H9 (cell line): Measurements from ENCODE around the gene ASB16. TPM values are rescaled to one million over a fixed set of nuclear protein-coding genes. Genes with fewer than 3 reads are reported as not detected.

Source experiments
- DNase-seq: peaks from one replicate; pipeline ENCODE4 v3.0.0-alpha.2; 2017
- H2AFZ ChIP-seq: one replicate; pipeline ENCODE4 v1.6.1; 2013; ENCODE audit warnings: mild to moderate bottlenecking, low read length, control low read depth, moderate library complexity
- H2AK5ac ChIP-seq: 2 replicates; pipeline ENCODE4 v1.6.1; 2013; ENCODE audit warnings: low read length, control low read depth, mixed read lengths; ENCODE audit not compliant: insufficient read length
- H2BK120ac ChIP-seq: one replicate; pipeline ENCODE4 v1.6.1; 2013; ENCODE audit warnings: low read depth, mild to moderate bottlenecking, low read length, control low read depth, inconsistent platforms; ENCODE audit not compliant: poor library complexity, severe bottlenecking
- H2BK12ac ChIP-seq: 2 replicates; pipeline ENCODE4 v1.6.1; 2013; ENCODE audit warnings: low read length, control low read depth, mixed read lengths, low read depth; ENCODE audit not compliant: insufficient read length
- H2BK15ac ChIP-seq: 2 replicates; pipeline ENCODE4 v1.6.1; 2013; ENCODE audit warnings: low read depth, low read length, control low read depth
- H2BK20ac ChIP-seq: one replicate; pipeline ENCODE4 v1.6.1; 2013; ENCODE audit warnings: low read depth, mild to moderate bottlenecking, low read length, control low read depth, inconsistent platforms; ENCODE audit not compliant: poor library complexity, severe bottlenecking
- H2BK5ac ChIP-seq: 2 replicates; pipeline ENCODE4 v1.6.1; 2013; ENCODE audit warnings: low read length, control low read depth, mixed read lengths; ENCODE audit not compliant: insufficient read length
- H3K14ac ChIP-seq: 2 replicates; pipeline ENCODE4 v1.6.1; 2013; ENCODE audit warnings: low read length, control low read depth; ENCODE audit not compliant: insufficient read depth
- H3K18ac ChIP-seq: 2 replicates; pipeline ENCODE4 v1.6.1; 2013; ENCODE audit warnings: low read depth, mild to moderate bottlenecking, mixed read lengths, low read length, control low read depth; ENCODE audit not compliant: insufficient read length
- H3K23ac ChIP-seq: 2 replicates; pipeline ENCODE4 v1.6.1; 2013; ENCODE audit warnings: low read length, control low read depth, mixed read lengths, low read depth; ENCODE audit not compliant: insufficient read length
- H3K23me2 ChIP-seq: 2 replicates; pipeline ENCODE4 v1.6.1; 2013; ENCODE audit warnings: low read depth, mild to moderate bottlenecking, mixed read lengths, low read length, control low read depth; ENCODE audit not compliant: insufficient read length, poor library complexity, severe bottlenecking
- H3K27ac ChIP-seq: 2 replicates; pipeline ENCODE4 v1.5.1; 2013; ENCODE audit warnings: low read length, control low read depth, mixed read lengths, low read depth; ENCODE audit not compliant: insufficient read length
- H3K27me3 ChIP-seq: 2 replicates; pipeline ENCODE4 v1.6.1; 2013; ENCODE audit warnings: low read length, control low read depth, inconsistent platforms; ENCODE audit not compliant: insufficient read depth
- H3K4ac ChIP-seq: 2 replicates; pipeline ENCODE4 v1.6.1; 2013; ENCODE audit warnings: low read depth, mild to moderate bottlenecking, control low read depth, inconsistent platforms, low read length, moderate library complexity
- H3K4me1 ChIP-seq: 2 replicates; pipeline ENCODE4 v1.6.1; 2013; ENCODE audit warnings: low read length, control low read depth, inconsistent platforms; ENCODE audit not compliant: insufficient read depth
- H3K4me2 ChIP-seq: 2 replicates; pipeline ENCODE4 v1.6.1; 2013; ENCODE audit warnings: low read length, control low read depth, mixed read lengths; ENCODE audit not compliant: insufficient read length, insufficient read depth
- H3K56ac ChIP-seq: 2 replicates; pipeline ENCODE4 v1.6.1; 2013; ENCODE audit warnings: low read depth, mild to moderate bottlenecking, mixed read lengths, low read length, control low read depth; ENCODE audit not compliant: insufficient read length
- H3K79me1 ChIP-seq: 2 replicates; pipeline ENCODE4 v1.6.1; 2013; ENCODE audit warnings: low read depth, mild to moderate bottlenecking, moderate library complexity, low read length, control low read depth, inconsistent platforms; ENCODE audit not compliant: insufficient read depth, poor library complexity, severe bottlenecking
- H3K79me2 ChIP-seq: 2 replicates; pipeline ENCODE4 v1.6.1; 2013; ENCODE audit warnings: low read length, control low read depth, inconsistent platforms; ENCODE audit not compliant: insufficient read depth
- H3K9ac ChIP-seq: 2 replicates; pipeline ENCODE4 v1.6.1; 2013; ENCODE audit warnings: low read length, control low read depth, mixed read lengths; ENCODE audit not compliant: insufficient read length; ENCODE audit errors: extremely low read depth
- H3K9me3 ChIP-seq: one replicate; pipeline ENCODE4 v1.6.1; 2013; ENCODE audit warnings: low read depth, low read length, inconsistent platforms; ENCODE audit not compliant: control insufficient read depth
- H3T11ph ChIP-seq: one replicate; pipeline ENCODE4 v1.6.1; 2013; ENCODE audit warnings: mild to moderate bottlenecking, low read length, control low read depth, inconsistent platforms
- H4K20me1 ChIP-seq: one replicate; pipeline ENCODE4 v1.6.1; 2013; ENCODE audit not compliant: control insufficient read depth, insufficient read length, insufficient read depth
- H4K5ac ChIP-seq: 2 replicates; pipeline ENCODE4 v1.6.1; 2013; ENCODE audit warnings: low read depth, mild to moderate bottlenecking, mixed read lengths, low read length, control low read depth; ENCODE audit not compliant: insufficient read length
- H4K8ac ChIP-seq: replicated peaks from 2 replicates; pipeline ENCODE4 v1.6.1; 2013; ENCODE audit warnings: low read length, control low read depth, mixed read lengths, low read depth; ENCODE audit not compliant: insufficient read length
- H4K91ac ChIP-seq: 2 replicates; pipeline ENCODE4 v1.6.1; 2013; ENCODE audit warnings: low read depth, mild to moderate bottlenecking, moderate library complexity, mixed read lengths, low read length, control low read depth; ENCODE audit not compliant: insufficient read length
- H3K27ac Mint-ChIP-seq, 3 experiments: 2 replicates in 2 of 3; 3 replicates in 1 of 3; pipeline ENCODE4 v1.8.0; 2020 to 2021; ENCODE audit warnings: mixed read lengths in 3 of 3, mild to moderate bottlenecking in 1 of 3, moderate library complexity in 1 of 3
- H3K27me3 Mint-ChIP-seq: 2 replicates; pipeline ENCODE4 v1.8.0; 2021; ENCODE audit warnings: low read depth, mild to moderate bottlenecking, moderate library complexity, mixed read lengths
- H3K36me3 Mint-ChIP-seq, 3 experiments: 2 replicates in 2 of 3; 3 replicates in 1 of 3; pipeline ENCODE4 v1.8.0; 2020 to 2021; ENCODE audit warnings: low read depth in 3 of 3, mixed read lengths in 3 of 3; ENCODE audit not compliant: insufficient read depth in 1 of 3
- H3K4me1 Mint-ChIP-seq, 2 experiments: 2 replicates each; pipeline ENCODE4 v1.8.0; 2020; ENCODE audit warnings: mixed read lengths in 2 of 2
- H3K4me3 Mint-ChIP-seq, 2 experiments: 2 replicates in 1 of 2; 3 replicates in 1 of 2; pipeline ENCODE4 v1.8.0; 2020 to 2021; ENCODE audit warnings: mild to moderate bottlenecking in 2 of 2, mixed read lengths in 2 of 2, moderate library complexity in 1 of 2
- H3K9me3 Mint-ChIP-seq, 2 experiments: 2 replicates in 1 of 2; 3 replicates in 1 of 2; pipeline ENCODE4 v1.8.0; 2020; ENCODE audit warnings: mild to moderate bottlenecking in 2 of 2, mixed read lengths in 2 of 2, moderate library complexity in 1 of 2
- CTCF ChIP-seq: fragments of 200-600 bp; sonication (generic); conservative IDR thresholded peaks from 3 replicates; pipeline ENCODE4 v1.8.0; 2021; ENCODE audit warnings: antibody characterized with exemption, mild to moderate bottlenecking
- WGBS: extraction: QIAGEN DNeasy Blood & Tissue Kit; methylation state at CpG from one replicate; pipeline ENCODE4 v1.1.7; 2013; ENCODE audit warnings: missing lambda C conversion rate, low lambda C conversion rate, mixed read lengths; ENCODE audit not compliant: insufficient read length; ENCODE audit errors: extremely low coverage; 5-methylcytosine and 5-hydroxymethylcytosine counted together
- total RNA-seq: library from RNA; stranded (reverse); gene quantifications from 2 replicates; pipeline ENCODE4 v1.2.1, GENCODE V29; 2021

ASB16 gene
- total RNA-seq, 1 experiment from 2014 or later: 0.90 TPM

GRCh38 chr17:44217738-44218343 is 47.3 kb downstream of the ASB16 start:
- Histone ChIP-seq H4K91ac (no peak overlapping the region), H4K5ac (no peak overlapping the region), H3K23me2 (peaks cover 27% of the 10 kb centered on the region), H3K4ac (no peak overlapping the region), H2BK120ac (no peak overlapping the region), H3K79me2 (peaks cover 6% of the 10 kb centered on the region; the same call in 1 of the 2 replicates), H2AK5ac (no peak overlapping the region), H3K27me3 (no peaks in the 10 kb centered on the region), H3K79me1 (peaks cover 6% of the 10 kb centered on the region), H2BK20ac (no peak overlapping the region), H3K27ac (no peak overlapping the region), H3K18ac (peak overlapping the region; percentile 22), H4K8ac (no peak overlapping the region), H3K56ac (no peak overlapping the region), H2BK12ac (no peak overlapping the region), H2BK15ac (no peak overlapping the region), H3K4me2 (peak overlapping the region; percentile 60), H3T11ph (no peak overlapping the region), H3K23ac (no peak overlapping the region), H3K9me3 (no peaks in the 10 kb centered on the region), H2BK5ac (no peak overlapping the region), H2AFZ (no peak overlapping the region), H3K4me1 (0 out of 2 replicates have a peak, but pooled peaks cover 4% of the 10 kb centered on the region), H3K14ac (peak overlapping the region; percentile 59), H3K9ac (peak overlapping the region; percentile 27), H4K20me1 (no peaks in the 10 kb centered on the region)
- no peak for DNase-seq
- H3K27ac Mint-ChIP-seq: peak overlapping the region; percentile 18 to 87 (median 70); a peak in 5 of 7 replicates
- peaks cover 15 to 18% of the 10 kb centered on the region in 2 experiments for H3K4me1 Mint-ChIP-seq
- H3K4me3 Mint-ChIP-seq: peak overlapping the region; percentile 76 to 83
- peaks cover 23 to 52% (median 48%) of the 10 kb centered on the region in 3 experiments; a peak in 6 of 7 replicates for H3K36me3 Mint-ChIP-seq
- no peaks in the 10 kb centered on the region; a peak in 1 of 5 replicates for H3K9me3 Mint-ChIP-seq
- no peak for TF ChIP-seq CTCF
- no peaks in the 10 kb centered on the region for H3K27me3 Mint-ChIP-seq
- WGBS: no CpG with 5 or more reads among the region's 10 CpGs
